RCC 7860 (cell line): ENCODE data around the gene SOBP.

Experiments
- DNase-seq: peaks from one replicate; pipeline ENCODE4 v3.0.0-alpha.2; 2015; ENCODE audit warnings: low spot score
- FAIRE-seq: peaks from 2 replicates; lab custom pipeline; 2012; peaks lifted over from hg19 to GRCh38; lab: Jason Lieb, UNC

The SOBP gene

DNA sequence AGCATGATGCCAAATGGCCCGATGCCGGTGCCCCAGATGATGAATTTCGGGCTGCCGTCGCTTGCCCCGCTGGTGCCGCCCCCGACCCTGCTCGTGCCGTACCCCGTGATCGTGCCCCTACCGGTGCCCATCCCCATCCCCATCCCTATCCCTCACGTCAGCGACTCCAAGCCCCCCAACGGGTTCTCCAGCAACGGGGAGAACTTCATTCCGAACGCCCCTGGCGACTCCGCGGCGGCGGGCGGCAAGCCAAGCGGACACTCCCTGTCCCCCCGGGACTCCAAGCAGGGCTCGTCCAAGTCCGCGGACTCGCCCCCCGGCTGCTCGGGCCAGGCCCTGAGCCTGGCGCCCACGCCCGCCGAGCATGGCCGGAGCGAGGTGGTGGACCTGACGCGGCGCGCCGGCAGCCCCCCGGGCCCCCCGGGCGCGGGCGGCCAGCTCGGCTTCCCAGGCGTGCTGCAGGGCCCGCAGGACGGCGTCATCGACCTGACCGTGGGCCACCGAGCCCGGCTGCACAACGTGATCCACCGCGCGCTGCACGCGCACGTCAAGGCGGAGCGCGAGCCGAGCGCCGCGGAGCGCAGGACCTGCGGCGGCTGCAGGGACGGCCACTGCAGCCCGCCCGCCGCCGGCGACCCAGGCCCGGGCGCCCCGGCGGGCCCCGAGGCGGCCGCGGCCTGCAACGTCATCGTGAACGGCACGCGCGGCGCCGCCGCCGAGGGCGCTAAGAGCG is 144.6 kb downstream of the SOBP start:
- FAIRE-seq (no peak), DNase-seq (no peak)

DNA sequence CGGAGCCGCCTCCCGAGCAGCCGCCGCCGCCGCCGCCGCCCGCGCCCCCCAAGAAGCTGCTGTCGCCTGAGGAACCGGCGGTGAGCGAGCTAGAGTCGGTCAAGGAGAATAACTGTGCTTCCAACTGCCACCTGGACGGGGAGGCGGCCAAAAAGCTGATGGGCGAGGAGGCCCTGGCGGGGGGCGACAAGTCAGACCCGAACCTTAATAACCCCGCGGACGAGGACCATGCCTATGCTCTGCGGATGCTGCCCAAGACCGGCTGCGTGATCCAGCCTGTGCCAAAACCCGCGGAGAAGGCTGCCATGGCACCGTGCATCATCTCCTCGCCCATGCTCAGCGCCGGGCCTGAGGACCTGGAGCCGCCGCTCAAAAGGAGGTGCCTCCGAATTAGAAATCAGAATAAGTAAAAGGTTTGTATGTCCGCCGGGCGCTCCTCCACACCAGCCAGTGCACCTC is 145.2 kb downstream of the SOBP start:
- DNase-seq: no peak
- FAIRE-seq: no peak

DNA sequence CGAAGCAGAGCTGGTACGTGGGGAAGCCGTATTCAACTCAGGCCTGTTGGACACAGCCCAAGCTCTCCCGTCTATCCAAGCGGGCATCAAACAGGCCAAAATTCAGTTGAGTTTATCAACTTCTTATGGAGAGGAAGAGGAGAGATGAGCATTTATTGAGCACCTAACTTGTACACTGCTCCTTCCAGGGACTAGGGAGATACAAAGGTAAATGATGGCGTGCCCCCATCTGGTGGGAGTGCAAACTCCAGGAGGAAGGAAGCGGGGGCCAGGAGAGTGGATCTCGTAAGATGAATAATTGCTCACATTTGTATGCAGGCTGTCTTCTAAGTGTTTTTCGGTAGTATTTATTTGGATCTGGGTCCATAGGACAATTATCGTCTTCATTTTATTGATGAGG is 146.6 kb downstream of the SOBP start:
- DNase-seq (no peak), FAIRE-seq (no peak)

DNA sequence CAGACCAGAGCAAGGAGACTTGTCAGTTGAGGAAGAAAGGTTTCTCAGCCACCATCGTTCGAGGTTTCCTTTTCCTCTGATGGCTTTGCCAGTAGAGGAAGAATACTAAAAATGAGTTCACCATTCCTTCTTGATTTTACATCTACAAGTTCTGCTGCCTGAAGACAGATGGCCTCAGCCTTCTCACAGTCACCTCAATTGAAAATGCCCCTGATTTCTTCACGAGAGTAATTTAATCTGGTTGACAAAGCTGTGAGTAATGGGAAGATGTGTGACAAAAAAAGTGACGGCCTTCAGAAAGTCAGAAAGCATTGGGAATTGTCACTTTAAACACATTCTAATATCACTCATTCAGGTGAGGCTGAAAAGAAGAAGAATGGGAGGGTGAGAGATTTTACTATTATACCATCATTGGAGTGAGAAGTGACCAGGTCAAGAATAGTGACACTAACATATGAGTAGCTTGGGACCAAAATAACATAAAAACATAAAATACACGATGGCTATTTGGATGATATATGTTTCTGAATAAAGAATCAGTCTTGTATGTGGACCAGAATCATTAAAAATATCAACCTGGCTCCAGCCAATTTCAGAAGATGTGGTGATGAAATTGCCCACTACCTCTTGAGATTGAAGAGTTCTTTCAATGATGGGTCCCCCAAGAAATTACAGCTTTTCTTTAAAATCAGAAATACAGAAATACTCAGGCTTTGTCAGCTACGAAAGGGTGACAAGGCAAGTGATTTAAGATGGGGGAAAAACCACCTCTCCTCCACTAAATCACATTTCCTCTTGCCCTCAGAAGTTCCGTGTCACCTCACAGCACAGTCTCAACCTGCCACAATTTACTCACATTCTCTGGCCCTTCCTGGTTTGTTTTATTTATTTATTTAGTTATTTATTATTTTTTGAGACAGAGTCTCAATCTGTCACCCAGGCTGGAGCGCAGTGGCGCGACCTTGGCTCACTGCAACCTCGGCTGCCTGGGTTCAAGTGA is 147.7 kb downstream of the SOBP start:
- DNase-seq (no peak), FAIRE-seq (no peak)

DNA sequence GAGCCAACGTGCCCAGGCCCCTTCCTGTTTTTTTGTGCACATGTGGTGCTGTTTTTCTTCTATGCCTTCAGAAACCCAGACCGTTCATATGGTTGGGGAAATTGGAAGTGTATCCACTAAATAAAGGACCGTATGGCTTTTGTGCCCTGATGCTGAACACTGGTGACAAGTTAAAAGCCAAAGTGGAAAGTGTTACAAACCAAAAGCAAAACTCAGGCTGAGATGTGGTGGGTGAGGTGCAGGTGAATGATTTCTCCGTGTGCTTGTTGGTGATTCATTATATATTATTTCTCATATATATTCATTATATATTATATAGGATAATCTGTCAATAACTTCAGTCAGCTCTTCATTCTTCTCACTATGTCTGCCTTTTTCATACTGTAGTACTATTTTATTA is 148.6 kb downstream of the SOBP start:
- FAIRE-seq (no peak), DNase-seq (no peak)

DNA sequence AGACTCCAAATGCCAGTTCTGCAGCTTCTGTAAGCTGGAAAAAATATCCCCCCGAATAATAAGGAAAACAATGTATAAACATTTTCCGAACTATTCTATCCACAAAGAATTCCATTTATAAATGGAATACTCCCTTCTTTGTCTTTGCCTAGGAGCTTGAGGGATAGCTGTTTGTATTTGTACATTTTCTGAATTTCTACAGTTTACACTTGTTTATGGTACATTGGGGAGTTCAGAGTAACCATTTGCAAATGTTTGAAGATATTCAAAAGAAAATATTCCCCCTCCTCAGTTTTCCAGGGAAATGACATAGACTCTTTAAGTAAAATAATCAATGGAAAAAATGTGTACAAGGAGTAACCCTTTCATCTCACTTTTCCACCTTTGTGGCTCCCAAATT is 149.6 kb downstream of the SOBP start:
- no peak for FAIRE-seq
- no peak for DNase-seq

DNA sequence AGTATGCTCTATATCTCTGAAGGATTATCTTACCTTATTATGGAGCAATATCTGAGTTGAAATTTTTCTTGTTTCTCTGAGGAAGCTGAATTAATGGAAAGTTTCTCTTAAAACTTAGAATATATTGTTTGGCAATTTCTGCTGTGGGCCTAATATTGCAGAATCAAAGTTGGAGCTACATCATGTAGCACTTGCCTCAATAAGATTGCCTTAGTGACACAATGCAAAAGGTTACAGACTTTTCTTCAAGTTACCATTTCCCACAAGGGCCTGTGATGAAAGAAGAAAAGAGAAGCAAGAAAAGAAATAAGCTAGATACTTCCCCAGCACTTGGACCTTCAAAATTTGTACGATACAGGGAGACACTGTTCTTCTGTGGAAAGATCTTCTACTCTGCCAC is 151.2 kb downstream of the SOBP start:
- FAIRE-seq: no peak
- no peak for DNase-seq

DNA sequence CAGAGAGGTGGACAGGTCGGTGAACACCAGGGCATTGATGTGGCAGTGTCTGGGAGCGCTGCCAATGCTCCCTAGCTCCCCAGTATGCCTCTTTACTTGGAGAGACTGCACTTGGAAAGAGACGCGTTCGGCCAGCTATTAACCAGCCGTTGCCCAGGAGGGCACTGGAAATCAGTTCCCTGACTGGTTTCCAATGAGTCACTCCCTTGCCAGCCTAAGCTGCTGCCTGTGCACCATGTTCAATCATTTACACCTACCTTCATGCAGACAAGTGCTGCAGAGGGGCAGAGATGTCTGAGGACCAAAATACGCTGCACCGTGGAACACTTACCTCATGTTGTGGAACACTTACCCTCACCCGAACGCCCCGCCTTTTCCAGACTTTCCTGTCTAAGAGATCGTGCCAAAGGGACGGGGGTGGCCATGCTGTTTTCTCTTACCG is 151.6 kb downstream of the SOBP start:
- FAIRE-seq: no peak
- peak; percentile 23 for DNase-seq

DNA sequence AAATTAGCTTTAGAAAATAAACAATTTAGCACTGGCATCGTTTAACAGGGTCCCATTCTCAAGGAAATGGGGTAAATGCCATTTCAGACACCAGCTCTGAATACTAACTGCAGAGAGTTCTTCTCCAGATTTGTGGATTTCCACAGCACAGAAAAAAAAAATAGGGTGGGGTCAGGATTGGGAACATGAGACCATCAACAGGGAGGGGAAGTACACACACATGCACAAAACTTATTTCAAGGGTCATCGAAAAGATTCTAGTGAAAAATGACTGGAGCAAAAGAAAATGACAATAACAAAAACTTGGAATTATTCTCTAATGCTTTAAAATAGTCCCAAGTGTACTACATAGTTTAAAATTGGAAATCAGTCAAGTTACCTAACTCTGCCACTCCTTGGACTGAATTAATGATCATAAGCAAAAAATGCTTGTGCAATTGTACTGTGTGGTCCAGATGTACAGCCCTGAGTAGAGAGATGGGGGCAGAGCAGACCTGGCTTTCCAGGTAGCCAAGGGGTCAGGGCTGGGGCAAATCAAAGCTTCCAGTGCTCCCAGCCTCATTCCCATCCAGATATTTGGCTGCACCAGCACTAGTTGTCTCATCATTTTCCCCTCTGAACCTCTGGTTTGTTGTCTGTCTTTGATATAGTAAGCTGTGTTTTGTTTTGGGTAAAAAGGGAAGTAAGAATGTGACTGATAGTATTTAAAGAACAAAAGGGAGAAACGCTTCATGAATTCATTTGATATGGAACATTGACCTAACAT is 152.4 kb downstream of the SOBP start:
- no peak for DNase-seq
- no peak for FAIRE-seq

DNA sequence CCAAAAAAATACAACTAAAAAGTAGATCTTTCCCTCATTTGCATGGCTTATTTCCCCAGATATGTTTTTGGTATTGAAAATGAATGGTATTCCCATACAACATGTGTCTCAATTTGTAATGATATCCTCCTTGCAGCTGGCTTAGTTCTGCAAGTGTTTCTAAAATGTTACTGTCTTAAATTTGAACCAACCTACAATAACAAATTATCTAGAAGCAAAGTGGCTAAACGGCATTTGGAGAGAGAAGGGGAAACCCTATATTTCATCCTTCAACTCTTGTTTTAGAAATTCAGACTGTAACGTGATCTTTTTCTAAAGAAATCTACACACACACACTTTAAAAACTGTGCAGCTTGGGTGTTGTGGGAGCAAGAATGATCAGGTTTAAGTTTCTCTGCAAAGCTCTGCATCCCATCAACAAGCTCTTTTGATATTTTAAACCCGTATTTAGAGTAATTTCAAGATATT is 153.0 kb downstream of the SOBP start:
- FAIRE-seq (no peak), DNase-seq (no peak)

DNA sequence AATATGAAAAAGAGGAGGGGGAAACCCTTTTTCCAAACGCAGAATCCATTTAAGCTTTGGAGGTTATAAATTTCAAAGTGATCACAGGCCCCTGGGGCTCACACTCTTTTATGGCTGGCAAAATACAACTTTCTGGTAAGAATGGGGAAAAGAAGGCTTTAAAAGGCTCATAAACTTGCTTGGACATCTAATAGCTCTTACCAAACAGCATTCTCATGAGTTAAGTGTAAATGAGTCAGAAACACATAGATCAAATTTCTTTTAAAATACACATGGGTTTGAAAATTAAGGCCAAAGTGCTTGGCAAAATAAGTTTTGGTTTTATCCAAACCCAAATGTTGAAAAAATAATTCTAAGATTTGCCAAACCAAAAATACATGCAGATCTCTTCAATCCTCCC is 154.6 kb downstream of the SOBP start:
- no peak for FAIRE-seq
- DNase-seq: no peak

DNA sequence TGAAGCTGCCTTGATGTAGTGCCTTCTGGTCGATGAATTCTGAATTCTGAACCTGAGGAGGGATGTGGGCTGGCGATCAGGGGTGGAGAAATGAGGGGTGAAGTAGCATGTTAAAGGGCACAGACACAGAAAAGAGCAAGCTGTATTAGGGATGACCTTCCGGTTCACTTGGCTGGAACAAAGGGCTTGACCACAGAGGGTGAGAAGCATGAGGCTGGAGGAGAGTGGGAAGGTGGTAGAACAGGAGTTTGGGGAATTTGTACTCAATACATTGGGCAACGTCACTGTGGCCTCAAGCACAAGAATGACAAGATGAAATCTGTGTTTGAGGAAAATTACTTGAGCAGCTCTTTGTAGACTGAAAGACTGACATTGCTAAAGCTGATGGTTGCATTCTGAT is 155.8 kb downstream of the SOBP start:
- FAIRE-seq (no peak), DNase-seq (no peak)

DNA sequence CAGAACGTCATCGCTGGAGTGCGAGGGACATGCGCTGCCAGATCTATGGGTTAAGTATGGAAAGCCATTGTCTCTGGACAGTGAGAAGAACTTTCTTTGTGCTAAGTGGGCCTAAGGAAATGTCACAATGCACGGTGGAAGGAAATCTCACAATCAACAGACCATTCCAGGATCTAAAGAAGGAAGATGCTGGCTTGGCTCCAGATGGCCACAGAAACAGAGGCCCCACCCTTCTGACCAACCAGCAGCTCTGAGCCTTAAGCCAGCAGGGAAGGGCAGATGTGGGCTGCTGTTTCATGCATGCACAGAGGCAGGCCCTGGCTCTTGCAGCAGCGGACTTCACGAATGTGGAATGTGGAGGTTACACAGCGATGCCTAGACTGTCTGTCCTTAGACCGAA is 156.3 kb downstream of the SOBP start:
- FAIRE-seq: no peak
- no peak for DNase-seq

DNA sequence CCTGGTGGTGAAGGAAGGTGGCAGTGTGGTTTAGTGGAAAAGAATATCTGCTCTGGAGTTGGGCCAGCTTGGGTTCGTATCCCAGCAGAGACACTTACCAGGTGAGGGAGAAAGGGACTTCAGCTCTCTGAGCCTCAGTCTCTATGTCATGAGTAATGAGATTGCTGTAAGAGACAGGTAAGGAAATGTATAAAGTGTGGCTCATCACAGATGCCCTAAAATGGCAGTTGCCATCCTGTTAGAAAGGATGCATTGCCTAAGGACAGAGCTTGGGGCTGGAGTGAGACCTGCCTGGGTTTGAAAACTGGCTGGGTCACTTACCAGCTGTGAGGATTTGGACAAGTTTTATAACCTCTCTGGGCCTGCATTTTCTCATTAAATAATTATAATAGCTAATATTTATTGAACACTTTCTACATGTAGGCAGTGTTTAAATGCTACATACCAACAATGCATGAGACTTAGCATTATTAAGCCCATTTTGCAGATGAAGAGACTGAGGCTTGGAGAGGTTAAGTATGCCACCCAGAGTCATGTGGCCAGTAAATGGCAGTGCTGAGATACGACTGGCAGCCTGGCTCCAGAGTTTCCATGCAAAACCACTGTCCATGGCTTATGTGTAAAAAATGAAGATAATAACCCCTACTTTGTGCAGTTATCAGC is 157.0 kb downstream of the SOBP start:
- FAIRE-seq (no peak), DNase-seq (no peak)

DNA sequence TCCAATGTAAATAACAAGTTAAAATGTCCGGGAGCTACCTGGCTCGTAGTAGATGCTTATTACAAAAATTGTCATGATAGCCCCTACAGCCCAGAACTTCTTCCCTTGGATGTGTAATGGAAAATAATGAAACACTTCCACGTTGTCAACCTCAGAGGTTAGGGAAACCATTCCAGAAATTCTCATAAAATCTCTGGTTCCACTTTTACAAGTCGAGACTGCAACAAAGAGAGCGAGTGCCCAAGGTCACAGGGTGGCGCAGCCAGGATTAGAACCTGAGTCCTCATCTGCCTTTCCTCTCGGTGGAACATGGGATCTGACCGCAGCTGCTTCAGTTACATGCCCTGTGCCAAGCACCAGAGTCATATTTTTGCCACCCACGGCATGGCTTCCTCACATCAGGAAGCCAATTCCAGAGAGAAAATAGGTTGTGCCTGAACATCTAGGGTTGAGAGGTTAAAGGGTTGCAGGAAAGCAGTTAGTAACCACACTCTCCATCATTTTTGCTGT is 157.6 kb downstream of the SOBP start:
- FAIRE-seq: no peak

DNA sequence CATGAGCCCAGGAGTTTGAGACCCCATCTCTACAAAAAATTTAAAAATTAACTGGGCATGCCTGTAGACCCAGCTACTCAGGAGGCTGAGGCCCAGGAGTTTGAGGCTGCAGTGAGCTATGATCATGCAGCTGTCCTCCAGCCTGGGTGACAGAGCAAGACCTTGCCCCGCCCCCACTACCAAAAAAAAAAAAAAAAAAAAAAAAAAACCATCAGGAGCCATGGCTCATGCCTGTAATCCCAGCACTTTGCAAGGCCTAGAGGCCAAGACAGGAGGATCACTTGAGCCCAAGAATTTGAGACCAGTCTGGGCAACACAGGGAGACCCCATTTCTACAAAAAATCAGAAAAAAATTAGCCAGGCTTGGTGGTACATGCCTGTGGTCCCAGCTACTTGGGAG is 159.1 kb downstream of the SOBP start:
- DNase-seq (no peak), FAIRE-seq (no peak)

More for the DNA sequence above, 157.6 kb downstream of the SOBP start:
- no peak for DNase-seq

DNA sequence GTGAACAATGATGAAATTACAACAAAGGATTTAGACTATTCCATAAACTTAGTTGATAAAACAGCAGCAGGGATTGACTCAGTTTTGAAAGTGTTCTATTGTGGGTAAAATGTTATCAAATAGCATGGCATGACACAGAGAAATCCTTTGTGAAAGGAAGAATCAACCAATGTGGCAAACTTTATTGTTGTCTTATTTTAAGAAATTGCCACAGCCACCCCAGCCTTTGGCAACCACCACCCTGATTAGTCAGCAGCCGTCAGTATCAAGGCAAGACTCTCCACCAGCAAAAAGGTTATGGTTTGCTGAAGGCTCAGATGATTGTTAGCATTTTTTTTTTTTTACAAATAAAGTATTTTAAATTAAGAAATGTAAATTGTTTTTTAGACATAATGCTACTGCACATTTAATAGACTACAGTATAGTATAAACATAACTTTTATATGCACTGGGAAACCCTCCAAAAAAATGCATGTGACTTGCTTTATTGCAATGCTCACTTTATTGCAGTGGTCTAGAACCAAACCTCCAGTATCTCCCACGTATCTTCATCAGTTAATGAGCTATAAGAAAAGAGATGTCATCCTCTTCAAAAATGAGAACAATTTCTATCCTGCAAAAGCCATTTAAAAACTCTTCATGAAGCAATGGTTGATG is 162.7 kb downstream of the SOBP start:
- no peak for DNase-seq
- FAIRE-seq: no peak

DNA sequence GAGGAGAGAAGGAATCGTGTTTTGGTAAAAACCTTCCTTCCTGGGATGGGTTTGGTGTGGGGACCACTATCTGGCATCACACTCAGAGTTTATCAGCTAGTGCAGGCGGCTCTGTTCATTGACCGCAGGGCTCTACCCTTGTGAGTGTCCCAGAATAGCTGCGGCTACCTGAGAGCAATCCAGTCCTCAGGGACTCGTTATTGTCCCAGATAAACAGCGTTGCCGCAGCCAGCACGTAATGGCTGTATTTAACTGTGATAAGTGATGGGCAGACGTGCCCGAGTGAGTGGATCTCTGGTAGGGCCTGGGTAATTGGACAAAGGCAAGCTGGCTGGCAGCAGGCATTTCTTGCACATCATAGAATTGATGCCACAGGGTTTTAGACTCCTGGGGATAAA is 163.3 kb downstream of the SOBP start:
- no peak for FAIRE-seq

DNA sequence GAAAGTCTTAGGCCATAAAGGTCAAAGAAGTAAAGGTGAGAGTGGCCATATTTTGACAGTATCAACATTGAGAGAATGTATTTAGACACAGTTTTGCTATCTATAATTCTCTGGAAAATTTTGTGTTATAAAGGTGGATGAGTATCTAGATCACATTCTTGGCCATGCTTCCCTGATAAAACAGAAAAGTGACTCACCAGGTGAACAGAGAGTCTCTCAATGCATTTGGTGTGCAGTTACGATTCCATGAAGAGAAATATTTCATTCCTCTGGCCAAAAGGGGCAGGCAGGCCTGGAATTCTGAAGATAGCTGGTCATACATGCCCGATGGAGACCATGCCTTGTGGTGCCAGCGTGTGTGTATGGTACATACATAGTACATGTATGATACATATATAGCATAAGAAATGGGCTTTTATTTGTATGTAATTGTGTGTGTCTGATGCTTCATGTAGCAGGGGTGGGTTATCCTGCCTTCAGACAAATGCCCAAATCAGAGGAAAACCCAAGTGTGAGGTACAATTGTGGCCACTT is 164.0 kb downstream of the SOBP start:
- FAIRE-seq (no peak), DNase-seq (no peak)

More for the DNA sequence above, 163.3 kb downstream of the SOBP start:
- DNase-seq: no peak
